ENCODE measurements around the gene FBXW7.

The FBXW7 gene

GRCh38 chr4:152508386-152508785 lies 27.5 kb downstream of the FBXW7 start:
- TF ChIP-seq ESRRG (CRISPR knock-in tag; IDR thresholded peaks at IDR 0.05) (no peak), TCF4 (CRISPR knock-in tag; IDR thresholded peaks at IDR 0.05; ENCODE audit: borderline replicate concordance) (no peak), CSDC2 (CRISPR knock-in tag; IDR thresholded peaks at IDR 0.05) (no peak), SNAI2 (CRISPR knock-in tag; IDR thresholded peaks at IDR 0.05) (no peak), RARB (CRISPR knock-in tag; IDR thresholded peaks at IDR 0.05) (no peak), ZNF8 (CRISPR knock-in tag; IDR thresholded peaks at IDR 0.05) (no peak), OSR1 (CRISPR knock-in tag; IDR thresholded peaks at IDR 0.05) (no peak), ZNF565 (CRISPR knock-in tag; conservative IDR thresholded peaks at IDR 0.05; ENCODE audit: low read depth) (no peak), TOX (CRISPR knock-in tag; IDR thresholded peaks at IDR 0.05; ENCODE audit: borderline replicate concordance) (no peak), PPARA (CRISPR knock-in tag; IDR thresholded peaks at IDR 0.05; ENCODE audit: borderline replicate concordance) (no peak), ARNTL (CRISPR knock-in tag; IDR thresholded peaks at IDR 0.05; ENCODE audit: borderline replicate concordance, low read depth) (no peak), BACH2 (CRISPR knock-in tag; IDR thresholded peaks at IDR 0.05; ENCODE audit: borderline replicate concordance) (no peak), ISL1 (CRISPR knock-in tag; IDR thresholded peaks at IDR 0.05) (no peak), ZC3H10 (CRISPR knock-in tag; IDR thresholded peaks at IDR 0.05) (no peak), CREB5 (CRISPR knock-in tag; IDR thresholded peaks at IDR 0.05; ENCODE audit: low read depth) (no peak), ZNF70 (CRISPR knock-in tag; IDR thresholded peaks at IDR 0.05) (no peak), ZFP3 (CRISPR knock-in tag; IDR thresholded peaks at IDR 0.05) (no peak), TSHZ2 (CRISPR knock-in tag; IDR thresholded peaks at IDR 0.05) (no peak), ZFP30 (CRISPR knock-in tag; IDR thresholded peaks at IDR 0.05) (no peak)
- ATAC-seq = no peak

GRCh38 chr4:152503653-152504290 lies 32.1 kb downstream of the FBXW7 start:
- TF ChIP-seq RARB (CRISPR knock-in tag; IDR thresholded peaks at IDR 0.05) (no peak), ARNTL (CRISPR knock-in tag; IDR thresholded peaks at IDR 0.05; ENCODE audit: borderline replicate concordance, low read depth) (no peak), ZFP3 (CRISPR knock-in tag; IDR thresholded peaks at IDR 0.05) (no peak), CSRNP3 (CRISPR knock-in tag; IDR thresholded peaks at IDR 0.05) (no peak), ESRRG (CRISPR knock-in tag; IDR thresholded peaks at IDR 0.05) (no peak), CREB5 (CRISPR knock-in tag; IDR thresholded peaks at IDR 0.05; ENCODE audit: low read depth) (no peak), ISL1 (CRISPR knock-in tag; IDR thresholded peaks at IDR 0.05) (peak; percentile 74)
- peak; percentile 57 for ATAC-seq

GRCh38 chr4:152501846-152502536 lies 33.9 kb downstream of the FBXW7 start:
- TF ChIP-seq ZC3H10 (CRISPR knock-in tag; IDR thresholded peaks at IDR 0.05) (no peak), TSHZ2 (CRISPR knock-in tag; IDR thresholded peaks at IDR 0.05) (no peak)
- peak; percentile 37; the same call in 2 of the 3 replicates for ATAC-seq
